RWPE2 (cell line): ENCODE results near the gene MAPK8IP3.

Experiments used
- ATAC-seq: fragments of 200-7000 bp; cut with Tn5 transposase; 3 replicates; pipeline ENCODE4 v1.9.1; 2021; ENCODE audit warnings: low read depth
- DNase-seq: peaks from one replicate; pipeline ENCODE4 v3.0.0-alpha.2; 2020; ENCODE audit warnings: low spot score
- H3K27ac ChIP-seq: fragments of 450-650 bp; 2 replicates; pipeline ENCODE4 v1.5.1; 2017; ENCODE audit warnings: mild to moderate bottlenecking; ENCODE audit not compliant: poor library complexity, severe bottlenecking
- H3K27me3 ChIP-seq: fragments of 250-450 bp; sonication (Bioruptor Pico); 2 replicates; pipeline ENCODE4 v1.5.1; 2021; ENCODE audit warnings: mild to moderate bottlenecking, moderate library complexity; ENCODE audit not compliant: insufficient read depth, poor library complexity, severe bottlenecking
- H3K36me3 ChIP-seq: fragments of 250-450 bp; sonication (Bioruptor Pico); 2 replicates; pipeline ENCODE4 v1.5.1; 2020; ENCODE audit warnings: low read depth, mild to moderate bottlenecking, moderate library complexity
- H3K4me1 ChIP-seq: fragments of 250-450 bp; sonication (Bioruptor Pico); 2 replicates; pipeline ENCODE4 v1.5.1; 2021; ENCODE audit warnings: mild to moderate bottlenecking, moderate library complexity; ENCODE audit not compliant: insufficient read depth, poor library complexity, severe bottlenecking
- H3K4me3 ChIP-seq: fragments of 250-450 bp; sonication (Bioruptor Pico); 2 replicates; pipeline ENCODE4 v1.5.1; 2021; ENCODE audit warnings: mild to moderate bottlenecking, moderate library complexity; ENCODE audit not compliant: severe bottlenecking
- H3K9me3 ChIP-seq: fragments of 250-450 bp; sonication (Bioruptor Pico); 2 replicates; pipeline ENCODE4 v1.5.1; 2021; ENCODE audit warnings: mild to moderate bottlenecking, moderate library complexity; ENCODE audit not compliant: severe bottlenecking
- TF ChIP-seq, protein P1 (sequence below): fragments of 450-650 bp; IDR thresholded peaks from one replicate; pipeline ENCODE4 v1.5.1; 2017; ENCODE audit warnings: mild to moderate bottlenecking, moderate library complexity; ENCODE audit not compliant: poor library complexity, severe bottlenecking

MAPK8IP3 gene

DNA sequence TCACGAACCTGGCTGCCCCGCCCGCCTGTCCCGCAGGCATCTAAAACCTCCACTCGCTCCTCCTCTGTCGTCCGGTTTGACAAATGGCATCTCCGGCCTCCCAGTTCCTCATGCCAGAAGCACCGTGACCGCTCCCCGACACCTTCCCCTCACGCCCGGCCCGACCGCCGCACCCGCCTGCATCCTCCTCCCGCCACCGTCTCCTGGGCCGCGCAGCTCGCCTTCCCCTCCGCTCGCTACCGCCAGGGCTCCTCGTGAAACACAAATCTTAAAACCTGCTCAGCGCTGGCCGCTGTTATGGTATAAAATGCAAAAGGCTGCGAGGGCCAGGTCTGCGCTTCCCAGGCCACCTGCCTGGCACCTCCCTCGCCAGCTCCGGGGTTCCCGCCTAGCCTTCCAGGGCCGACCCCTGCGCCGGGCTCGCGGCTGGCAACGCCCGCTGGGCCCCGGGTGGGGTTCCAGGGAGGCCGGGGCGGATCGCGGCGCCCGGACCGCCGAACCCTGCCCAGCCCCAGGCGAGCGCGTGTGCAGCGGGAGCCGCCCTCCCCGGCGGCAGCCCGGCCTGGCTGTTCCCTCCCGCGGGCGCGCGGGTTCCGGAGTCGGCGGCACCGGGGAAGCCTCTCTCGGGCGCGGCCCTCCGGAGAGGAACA, 75.9 kb downstream of the MAPK8IP3 start:
- peak overlapping the region; percentile 95 for H3K4me3 ChIP-seq
- no peaks in the 10 kb centered on the region for H3K9me3 ChIP-seq
- peaks cover 22% of the 10 kb centered on the region for H3K36me3 ChIP-seq
- H3K4me1 ChIP-seq = peaks cover 6% of the 10 kb centered on the region
- peak overlapping the region; percentile 45 for H3K27ac ChIP-seq
- ATAC-seq (no peak; the same call in 1 of the 3 replicates), DNase-seq (no peak)
- no peaks in the 10 kb centered on the region for H3K27me3 ChIP-seq
- TF ChIP-seq, protein P1, sequence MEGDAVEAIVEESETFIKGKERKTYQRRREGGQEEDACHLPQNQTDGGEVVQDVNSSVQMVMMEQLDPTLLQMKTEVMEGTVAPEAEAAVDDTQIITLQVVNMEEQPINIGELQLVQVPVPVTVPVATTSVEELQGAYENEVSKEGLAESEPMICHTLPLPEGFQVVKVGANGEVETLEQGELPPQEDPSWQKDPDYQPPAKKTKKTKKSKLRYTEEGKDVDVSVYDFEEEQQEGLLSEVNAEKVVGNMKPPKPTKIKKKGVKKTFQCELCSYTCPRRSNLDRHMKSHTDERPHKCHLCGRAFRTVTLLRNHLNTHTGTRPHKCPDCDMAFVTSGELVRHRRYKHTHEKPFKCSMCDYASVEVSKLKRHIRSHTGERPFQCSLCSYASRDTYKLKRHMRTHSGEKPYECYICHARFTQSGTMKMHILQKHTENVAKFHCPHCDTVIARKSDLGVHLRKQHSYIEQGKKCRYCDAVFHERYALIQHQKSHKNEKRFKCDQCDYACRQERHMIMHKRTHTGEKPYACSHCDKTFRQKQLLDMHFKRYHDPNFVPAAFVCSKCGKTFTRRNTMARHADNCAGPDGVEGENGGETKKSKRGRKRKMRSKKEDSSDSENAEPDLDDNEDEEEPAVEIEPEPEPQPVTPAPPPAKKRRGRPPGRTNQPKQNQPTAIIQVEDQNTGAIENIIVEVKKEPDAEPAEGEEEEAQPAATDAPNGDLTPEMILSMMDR = no peak

DNA sequence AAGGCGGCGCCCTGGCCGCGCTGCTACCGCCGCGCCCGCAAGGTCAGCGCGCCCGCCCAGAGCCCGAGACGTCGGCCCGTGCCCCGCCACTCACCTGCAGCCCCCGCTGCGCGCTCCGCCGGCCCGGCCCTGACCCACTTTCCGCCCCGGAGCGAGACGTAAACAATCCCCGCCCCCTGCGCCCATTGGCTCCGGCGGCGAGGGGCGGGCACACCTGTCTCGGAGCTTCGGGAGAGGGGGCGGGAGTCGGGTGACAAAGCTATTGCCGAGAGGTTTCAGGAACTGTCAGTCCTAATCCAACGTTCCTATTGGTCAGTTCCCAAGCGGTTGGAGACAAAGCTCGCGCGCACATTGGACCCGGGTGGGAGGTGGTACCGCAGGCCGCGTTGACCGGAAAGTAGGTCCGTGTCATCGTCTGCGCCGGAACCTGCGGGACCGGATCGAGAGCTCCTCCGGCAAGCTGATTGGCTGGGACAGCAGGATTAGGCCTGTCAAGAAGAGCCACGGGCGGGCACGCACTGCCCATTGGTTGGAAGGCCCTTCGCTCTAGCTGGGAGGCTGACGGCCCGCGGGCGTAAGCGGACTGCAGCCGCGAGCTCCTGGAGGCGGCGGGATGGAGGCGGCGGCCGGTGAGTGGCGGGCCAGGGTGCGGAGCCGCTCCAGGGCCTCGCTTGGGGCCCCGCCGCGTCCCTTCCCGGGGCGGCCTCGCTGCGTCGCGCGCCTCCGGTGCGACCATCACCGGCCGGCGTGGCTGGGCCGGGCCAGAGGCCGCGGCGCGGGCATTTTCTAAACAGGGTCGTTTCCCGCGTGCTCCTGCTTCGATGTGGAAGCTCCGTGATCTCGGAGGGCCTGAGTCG, 76.6 kb downstream of the MAPK8IP3 start, which contains the start of the genes NUBP2 and SPSB3:
Gene NUBP2 (plus strand): TSS at position 553 of the 857 bp plus-strand sequence. CDS start 61 bp downstream, at position 614.
Gene SPSB3 (minus strand): TSS at position 164 of the 857 bp plus-strand sequence. CDS start 1,088 bp downstream, outside the sequence.
- TF ChIP-seq, protein P1 = no peak
- DNase-seq (peak; percentile 100), ATAC-seq (peak; percentile 88)
- H3K4me1 ChIP-seq = peaks cover 6% of the 10 kb centered on the region
- H3K9me3 ChIP-seq = no peaks in the 10 kb centered on the region
- H3K27ac ChIP-seq = peak within 1 kb of the TSS; percentile 45
- H3K27me3 ChIP-seq = no peaks in the 10 kb centered on the region
- H3K36me3 ChIP-seq = peaks cover 26% of the 10 kb centered on the region
- peak within 1 kb of the TSS; percentile 95 for H3K4me3 ChIP-seq

DNA sequence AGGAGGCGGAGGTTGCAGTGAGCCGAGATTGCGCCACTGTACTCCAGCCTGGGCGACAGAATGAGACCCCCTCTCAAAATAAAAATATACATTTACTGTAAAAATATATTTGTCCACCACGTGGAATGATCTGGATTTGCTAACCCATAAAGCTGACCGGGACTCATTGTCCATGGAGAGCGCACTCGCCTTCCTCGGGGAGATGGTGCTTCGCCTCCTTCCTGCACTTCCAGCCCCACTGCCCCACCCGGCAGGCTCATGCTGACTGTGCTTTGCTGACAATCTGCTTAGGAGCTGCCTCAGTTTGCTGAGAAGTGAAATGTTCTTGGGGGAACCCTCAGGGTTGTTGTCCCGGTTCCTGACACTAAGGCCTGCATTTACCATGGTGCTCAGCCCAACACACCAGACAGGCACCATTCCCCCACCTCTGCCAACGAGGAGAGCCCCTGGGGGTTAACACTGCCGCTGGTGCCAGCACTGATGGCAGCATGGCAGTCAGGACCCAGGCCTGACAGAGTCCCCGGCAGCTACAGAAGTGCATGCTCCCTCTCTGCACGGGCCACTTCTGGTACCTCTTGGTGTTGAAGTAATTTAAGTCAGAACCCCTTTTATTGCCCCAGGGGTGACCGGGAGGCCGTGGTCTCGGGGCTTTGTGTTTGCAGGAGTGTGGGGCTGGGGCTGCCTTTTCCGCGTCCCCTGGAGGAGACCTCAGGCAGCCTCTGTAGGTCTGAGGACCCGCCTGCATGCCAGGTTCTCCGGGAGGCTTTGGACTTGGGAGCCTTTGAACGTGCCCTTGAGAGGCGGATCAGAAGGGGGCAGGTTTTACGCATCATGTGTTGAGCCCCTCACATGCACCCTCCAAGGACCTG, 79.2 kb downstream of the MAPK8IP3 start:
- H3K9me3 ChIP-seq = no peaks in the 10 kb centered on the region
- DNase-seq (no peak), ATAC-seq (no peak)
- no peak overlapping the region for H3K4me3 ChIP-seq
- TF ChIP-seq, protein P1 = no peak
- no peaks in the 10 kb centered on the region for H3K27me3 ChIP-seq
- peaks cover 45% of the 10 kb centered on the region for H3K36me3 ChIP-seq
- no peak overlapping the region for H3K27ac ChIP-seq
- H3K4me1 ChIP-seq = peaks cover 6% of the 10 kb centered on the region

DNA sequence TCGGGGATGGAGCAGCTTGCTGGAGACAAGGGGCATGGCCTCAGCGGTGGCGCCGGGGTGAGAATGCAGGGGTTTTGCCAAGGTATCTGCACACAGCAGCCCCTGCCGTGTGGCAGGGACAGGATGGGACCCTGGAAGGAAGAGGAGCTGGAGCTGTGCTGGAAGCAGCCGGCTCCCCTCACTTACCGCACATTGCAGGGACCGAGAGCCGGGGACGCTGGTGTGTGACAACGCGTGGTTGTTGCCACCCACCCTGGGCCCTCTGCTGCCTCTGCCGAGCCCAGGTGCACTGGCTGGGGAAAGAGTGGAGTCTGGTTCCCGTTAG, 79.8 kb downstream of the MAPK8IP3 start:
- H3K36me3 ChIP-seq = peaks cover 40% of the 10 kb centered on the region
- no peaks in the 10 kb centered on the region for H3K27me3 ChIP-seq
- peaks cover 6% of the 10 kb centered on the region for H3K4me1 ChIP-seq
- DNase-seq (no peak), ATAC-seq (no peak)
- TF ChIP-seq, protein P1 = no peak
- no peaks in the 10 kb centered on the region for H3K9me3 ChIP-seq
- no peak overlapping the region for H3K27ac ChIP-seq
- no peak overlapping the region for H3K4me3 ChIP-seq
